Liver (tissue), 9 donors: Measurements from ENCODE around the gene DIP2C. TPM values are rescaled to one million over a fixed set of nuclear protein-coding genes. Genes with fewer than 3 reads are reported as not detected.

Experiments used
- DNase-seq: peaks from one replicate; pipeline ENCODE4 v3.0.0-alpha.2; 2017; ENCODE audit warnings: low spot score
- H3K27ac ChIP-seq, 2 donors: one replicate each; pipeline ENCODE4 v1.7.0; 2013; ENCODE audit warnings: inconsistent platforms in 2 of 2, low read length in 2 of 2, control low read depth in 1 of 2, low read depth in 1 of 2, mild to moderate bottlenecking in 1 of 2
- H3K27me3 ChIP-seq, 4 donors: one replicate each; pipeline versions ENCODE4 v1.6.1 to v1.7.0; 2013; ENCODE audit warnings: low read length in 3 of 4, inconsistent platforms in 1 of 4, mild to moderate bottlenecking in 1 of 4, moderate library complexity in 1 of 4; ENCODE audit not compliant: control insufficient read depth in 4 of 4, insufficient read depth in 4 of 4
- H3K36me3 ChIP-seq, 4 donors: one replicate each; pipeline versions ENCODE4 v1.6.1 to v1.7.0; 2013; ENCODE audit warnings: low read length in 3 of 4, mild to moderate bottlenecking in 3 of 4, low read depth in 1 of 4, moderate library complexity in 1 of 4; ENCODE audit not compliant: control insufficient read depth in 4 of 4, insufficient read depth in 3 of 4
- H3K4me1 ChIP-seq, 4 donors: one replicate each; pipeline versions ENCODE4 v1.6.1 to v1.7.0; 2013; ENCODE audit warnings: low read length in 3 of 4, mild to moderate bottlenecking in 3 of 4, moderate library complexity in 1 of 4; ENCODE audit not compliant: control insufficient read depth in 4 of 4, insufficient read depth in 4 of 4
- H3K4me3 ChIP-seq, 3 donors: one replicate each; pipeline versions ENCODE4 v1.6.1 to v1.7.0; 2013; ENCODE audit warnings: low read length in 3 of 3, control low read depth in 1 of 3, low read depth in 1 of 3, mild to moderate bottlenecking in 1 of 3
- H3K9ac ChIP-seq, 2 donors: one replicate each; pipeline ENCODE4 v1.7.0; 2013; ENCODE audit warnings: low read length in 2 of 2, mild to moderate bottlenecking in 2 of 2, moderate library complexity in 2 of 2, control low read depth in 1 of 2, low read depth in 1 of 2
- H3K9me3 ChIP-seq, 4 donors: one replicate each; pipeline versions ENCODE4 v1.6.1 to v1.7.0; 2013; ENCODE audit warnings: low read length in 3 of 4; ENCODE audit not compliant: control insufficient read depth in 4 of 4
- ATF3 ChIP-seq: IDR thresholded peaks from 2 replicates; pipeline ENCODE4 v1.6.1; 2016; ENCODE audit warnings: antibody characterized with exemption
- EGR1 ChIP-seq, 2 donors: IDR thresholded peaks; 2 replicates each; pipeline ENCODE4 v1.6.1; 2016 to 2018; ENCODE audit warnings: antibody characterized with exemption in 2 of 2, low read depth in 2 of 2
- FOXA1 ChIP-seq: IDR thresholded peaks from 2 replicates; pipeline ENCODE4 v1.6.1; 2016; ENCODE audit warnings: antibody characterized with exemption
- FOXA2 ChIP-seq: IDR thresholded peaks from 2 replicates; pipeline ENCODE4 v1.6.1; 2016; ENCODE audit warnings: antibody characterized with exemption
- GABPA ChIP-seq, 2 donors: IDR thresholded peaks in 1 of 2; conservative IDR thresholded peaks in 1 of 2; 2 replicates each; pipeline ENCODE4 v1.6.1; 2016; ENCODE audit warnings: antibody characterized with exemption in 2 of 2, mild to moderate bottlenecking in 1 of 2, moderate library complexity in 1 of 2
- HNF4A ChIP-seq, 2 donors: conservative IDR thresholded peaks; 2 replicates each; pipeline ENCODE4 v1.6.1; 2016; ENCODE audit warnings: antibody characterized with exemption in 2 of 2, mild to moderate bottlenecking in 2 of 2
- HNF4G ChIP-seq: IDR thresholded peaks from 2 replicates; pipeline ENCODE4 v1.6.1; 2016; ENCODE audit warnings: antibody characterized with exemption
- JUND ChIP-seq, 2 donors: IDR thresholded peaks; 2 replicates each; pipeline ENCODE4 v1.6.1; 2016; ENCODE audit warnings: antibody characterized with exemption in 2 of 2
- MAX ChIP-seq: IDR thresholded peaks from 2 replicates; pipeline ENCODE4 v1.6.1; 2016; ENCODE audit warnings: antibody characterized with exemption
- NR2F2 ChIP-seq: IDR thresholded peaks from 2 replicates; pipeline ENCODE4 v1.6.1; 2016; ENCODE audit warnings: antibody characterized with exemption
- RAD21 ChIP-seq, 2 donors: IDR thresholded peaks; 2 replicates each; pipeline ENCODE4 v1.6.1; 2016; ENCODE audit warnings: antibody characterized with exemption in 2 of 2, mild to moderate bottlenecking in 2 of 2
- REST ChIP-seq: IDR thresholded peaks from 2 replicates; pipeline ENCODE4 v1.6.1; 2016; ENCODE audit warnings: antibody characterized with exemption, mild to moderate bottlenecking
- RXRA ChIP-seq, 2 donors: IDR thresholded peaks; 2 replicates each; pipeline ENCODE4 v1.6.1; 2017 to 2018; ENCODE audit warnings: antibody characterized with exemption in 2 of 2, mild to moderate bottlenecking in 1 of 2
- TAF1 ChIP-seq: conservative IDR thresholded peaks from 2 replicates; pipeline ENCODE4 v1.6.1; 2016; ENCODE audit warnings: antibody characterized with exemption, mild to moderate bottlenecking
- YY1 ChIP-seq: IDR thresholded peaks from 2 replicates; pipeline ENCODE4 v1.6.1; 2016; ENCODE audit warnings: antibody characterized with exemption, mild to moderate bottlenecking
- WGBS: extraction: QIAGEN DNeasy Blood & Tissue Kit; methylation state at CpG from one replicate; pipeline ENCODE4 v1.1.7; 2013; 5-methylcytosine and 5-hydroxymethylcytosine counted together
- polyA plus RNA-seq, 2 donors: library from polyadenylated mRNA; stranded (reverse) in 1 of 2; unstranded in 1 of 2; fragments of 200-250 nt in 1 of 2; fragments of >200 nt in 1 of 2; fragmentation: Nextera tagmentation in 1 of 2; extraction: Ambion mirVana in 1 of 2; gene quantifications; one replicate each; pipeline versions ENCODE4 v1.2.1 to v1.2.3, GENCODE V29; 2013 to 2015
- total RNA-seq, 2 donors: library from RNA; depleted of rRNA; stranded (reverse); fragments of >200 nt; gene quantifications; one replicate each; pipeline ENCODE4 v1.2.3, GENCODE V29; 2014
- donor health status: healthy.
- donor health status: healthy.
- donor health status: healthy.
- donor health status: healthy.
- donor health status: healthy.

DIP2C gene
- total and polyA plus RNA-seq, 4 donors = 4.2 to 12.2 (median 5.7) TPM

GRCh38 chr10:506451-507354, 182.8 kb downstream of the DIP2C start:
- H3K9me3 ChIP-seq = no peaks in the 10 kb centered on the region
- no peak overlapping the region for H3K27ac ChIP-seq
- TF ChIP-seq RAD21 (IDR thresholded peaks at IDR 0.05) (no peak), EGR1 (IDR thresholded peaks at IDR 0.05; ENCODE audit: low read depth in 2 of 2) (no peak), HNF4G (no peak), TAF1 (no peak), FOXA2 (no peak), ATF3 (no peak), REST (no peak), GABPA (IDR thresholded peaks at IDR 0.05 in 1 of 2, conservative IDR thresholded peaks at IDR 0.05 in 1 of 2) (no peak), HNF4A (conservative IDR thresholded peaks at IDR 0.05) (no peak), RXRA (IDR thresholded peaks at IDR 0.05) (no peak), MAX (no peak), FOXA1 (no peak), JUND (IDR thresholded peaks at IDR 0.05) (no peak), YY1 (no peak)
- 95% methylated on average over 32 of the region's 32 CpGs for WGBS
- no peak overlapping the region for H3K4me3 ChIP-seq
- H3K36me3 ChIP-seq = no peaks in the 10 kb centered on the region
- H3K9ac ChIP-seq = no peak overlapping the region
- no peaks in the 10 kb centered on the region for H3K27me3 ChIP-seq
- DNase-seq = no peak
- peaks cover 0 to 6% (median 0%) of the 10 kb centered on the region in 4 donors for H3K4me1 ChIP-seq

- DNase-seq = no peak
- no peaks in the 10 kb centered on the region for H3K4me1 ChIP-seq
- H3K27me3 ChIP-seq = no peaks in the 10 kb centered on the region
- H3K4me3 ChIP-seq = no peak overlapping the region
- H3K27ac ChIP-seq = no peak overlapping the region
- no peaks in the 10 kb centered on the region for H3K36me3 ChIP-seq
- H3K9ac ChIP-seq = no peak overlapping the region
- 82% methylated on average over 3 of the region's 3 CpGs for WGBS
- H3K9me3 ChIP-seq = no peaks in the 10 kb centered on the region
- no peak for TF ChIP-seq RAD21 (IDR thresholded peaks at IDR 0.05)
- TF ChIP-seq GABPA (IDR thresholded peaks at IDR 0.05 in 1 of 2, conservative IDR thresholded peaks at IDR 0.05 in 1 of 2) = no peak
- no peak for TF ChIP-seq ATF3
- TF ChIP-seq NR2F2 = no peak
Observed at GRCh38 chr10:505419-505818, 184.0 kb downstream of the DIP2C start.
